GM10847 (cell line): ENCODE measurements around the gene UVSSA.

ENCODE experiments used
- POLR2A ChIP-seq: IDR thresholded peaks from 2 replicates; pipeline ENCODE4 v1.6.1; 2011; ENCODE audit not compliant: insufficient read length; ENCODE audit errors: extremely low read depth

Gene UVSSA

DNA sequence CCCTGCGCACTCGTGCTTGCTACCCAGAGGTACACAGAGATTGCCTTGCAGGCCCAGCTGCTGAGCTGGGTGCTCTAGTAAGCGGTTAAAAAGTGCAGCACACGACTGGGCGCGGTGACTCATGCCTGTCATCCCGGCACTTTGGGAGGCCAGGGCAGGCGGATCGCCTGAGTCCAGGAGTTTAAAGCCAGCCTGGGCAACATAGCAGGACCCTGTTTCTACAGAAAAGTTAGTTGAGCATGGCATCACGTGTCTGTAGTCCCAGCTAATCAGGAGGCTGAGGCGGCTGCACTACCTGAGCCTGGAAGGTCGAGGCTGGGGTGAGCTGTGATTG is 5.5 kb downstream of the UVSSA start:
- no peak for TF ChIP-seq POLR2A

DNA sequence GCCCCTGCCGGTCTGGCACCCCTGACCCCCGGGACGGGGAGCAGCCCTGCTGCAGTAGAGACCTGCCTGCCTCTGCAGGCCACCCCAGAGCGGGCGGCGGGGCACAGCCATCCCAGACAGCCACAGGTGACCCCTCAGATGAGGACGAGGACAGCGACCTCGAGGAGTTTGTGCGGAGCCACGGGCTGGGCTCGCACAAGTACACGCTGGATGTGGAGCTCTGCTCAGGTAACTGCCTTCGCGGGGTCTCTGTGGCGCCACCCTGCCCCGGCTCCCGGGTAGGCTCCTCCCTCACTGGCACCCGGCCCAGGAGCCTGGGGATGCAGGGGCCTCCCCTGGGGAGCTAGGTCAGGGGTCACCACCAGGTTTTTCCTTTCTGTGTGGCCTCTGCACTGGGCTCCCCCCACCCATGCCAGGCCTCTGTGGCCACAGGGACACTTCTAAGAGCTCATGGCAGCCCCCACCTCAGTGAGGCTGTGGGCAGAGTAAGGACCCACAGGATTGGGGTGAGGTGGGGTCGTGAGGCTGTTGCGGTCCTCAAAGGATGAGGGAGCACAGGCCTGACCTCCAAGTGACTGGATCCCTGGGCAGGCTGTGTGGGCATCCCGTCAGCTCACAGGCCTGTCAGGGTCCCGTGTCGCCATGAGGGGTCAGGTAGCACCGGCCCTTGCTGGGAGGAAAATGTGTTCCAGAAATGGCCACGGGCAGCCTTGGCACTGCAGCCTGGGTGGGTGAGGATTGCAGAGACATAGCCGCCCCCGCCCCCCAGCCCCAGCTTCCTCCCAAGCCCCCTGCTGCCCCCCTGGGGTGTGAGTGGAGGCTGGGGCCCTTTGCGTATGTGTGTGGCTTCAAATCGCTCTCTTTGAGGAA is 6.4 kb downstream of the UVSSA start:
- TF ChIP-seq POLR2A, result no peak

DNA sequence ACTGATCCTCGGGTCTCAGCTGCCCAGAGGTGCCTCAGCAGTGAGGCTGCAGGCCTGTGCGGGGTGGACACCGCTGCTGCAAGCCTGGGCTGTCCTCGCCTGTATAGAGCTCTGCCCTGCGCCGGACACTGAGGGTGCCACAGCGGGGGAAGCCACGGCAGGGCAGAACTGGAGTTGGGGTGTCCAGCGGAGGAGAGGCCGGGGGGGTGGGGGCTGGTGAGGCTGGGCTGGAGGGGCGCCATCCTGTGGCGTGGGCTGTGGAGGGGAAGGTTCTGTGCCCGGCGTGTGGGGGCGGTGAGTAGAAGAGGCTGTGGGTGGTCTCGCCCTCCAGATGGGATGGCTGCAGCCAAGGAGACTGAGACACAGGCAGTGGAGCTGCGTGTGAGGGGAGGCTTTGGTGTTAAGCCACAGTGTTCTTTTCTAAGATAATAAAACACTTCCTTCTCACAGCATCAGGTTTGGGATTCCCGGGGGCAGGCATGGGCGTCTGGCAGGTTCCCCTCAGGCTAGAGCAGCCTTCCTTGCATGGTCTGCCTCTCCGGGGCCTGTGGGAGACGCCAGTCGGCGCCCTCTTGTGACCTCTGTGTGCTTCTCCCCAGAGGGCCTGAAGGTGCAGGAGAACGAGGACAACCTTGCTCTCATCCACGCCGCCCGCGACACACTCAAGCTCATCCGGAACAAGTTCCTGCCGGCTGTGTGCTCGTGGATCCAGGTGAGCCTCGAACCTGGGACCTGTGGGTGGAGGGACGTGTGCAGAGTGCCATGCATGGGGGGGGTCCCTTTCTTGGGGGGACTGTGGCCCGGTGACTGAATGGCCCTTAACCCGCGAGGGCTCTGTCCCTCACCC is 7.4 kb downstream of the UVSSA start:
- TF ChIP-seq POLR2A, result no peak

DNA sequence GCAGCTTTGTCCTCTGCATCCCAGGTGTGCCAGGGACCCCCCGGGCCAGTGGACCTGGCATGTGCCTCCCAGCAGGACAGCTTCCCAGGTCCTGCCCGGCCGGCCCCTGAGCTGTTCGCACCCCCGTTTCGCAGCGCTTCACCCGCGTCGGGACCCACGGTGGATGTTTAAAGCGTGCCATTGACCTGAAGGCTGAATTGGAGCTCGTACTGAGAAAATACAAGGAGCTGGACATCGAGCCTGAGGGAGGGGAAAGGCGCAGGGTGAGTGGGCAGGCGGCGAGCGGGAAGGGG is 7.9 kb downstream of the UVSSA start:
- TF ChIP-seq POLR2A, result no peak

DNA sequence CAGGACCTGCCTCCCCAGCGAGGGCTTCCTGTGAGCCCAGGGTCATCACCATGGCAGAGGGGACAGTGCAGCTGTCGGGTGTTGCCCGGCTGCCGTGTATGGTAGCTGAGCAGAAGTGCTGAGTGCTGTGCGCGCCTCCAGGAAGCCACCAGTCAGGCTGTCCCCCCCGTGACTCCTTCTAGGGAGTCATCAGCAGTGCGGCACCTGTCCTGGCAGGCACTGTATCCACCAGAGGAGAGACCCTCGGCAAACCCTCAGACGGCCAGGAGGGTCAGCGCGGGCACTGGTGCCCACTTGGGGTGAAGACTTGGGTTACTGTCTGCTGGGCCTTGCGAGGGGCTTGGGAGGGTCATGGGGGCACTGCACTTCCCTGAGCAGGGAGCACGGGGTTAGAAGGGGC is 8.4 kb downstream of the UVSSA start:
- TF ChIP-seq POLR2A, result no peak

DNA sequence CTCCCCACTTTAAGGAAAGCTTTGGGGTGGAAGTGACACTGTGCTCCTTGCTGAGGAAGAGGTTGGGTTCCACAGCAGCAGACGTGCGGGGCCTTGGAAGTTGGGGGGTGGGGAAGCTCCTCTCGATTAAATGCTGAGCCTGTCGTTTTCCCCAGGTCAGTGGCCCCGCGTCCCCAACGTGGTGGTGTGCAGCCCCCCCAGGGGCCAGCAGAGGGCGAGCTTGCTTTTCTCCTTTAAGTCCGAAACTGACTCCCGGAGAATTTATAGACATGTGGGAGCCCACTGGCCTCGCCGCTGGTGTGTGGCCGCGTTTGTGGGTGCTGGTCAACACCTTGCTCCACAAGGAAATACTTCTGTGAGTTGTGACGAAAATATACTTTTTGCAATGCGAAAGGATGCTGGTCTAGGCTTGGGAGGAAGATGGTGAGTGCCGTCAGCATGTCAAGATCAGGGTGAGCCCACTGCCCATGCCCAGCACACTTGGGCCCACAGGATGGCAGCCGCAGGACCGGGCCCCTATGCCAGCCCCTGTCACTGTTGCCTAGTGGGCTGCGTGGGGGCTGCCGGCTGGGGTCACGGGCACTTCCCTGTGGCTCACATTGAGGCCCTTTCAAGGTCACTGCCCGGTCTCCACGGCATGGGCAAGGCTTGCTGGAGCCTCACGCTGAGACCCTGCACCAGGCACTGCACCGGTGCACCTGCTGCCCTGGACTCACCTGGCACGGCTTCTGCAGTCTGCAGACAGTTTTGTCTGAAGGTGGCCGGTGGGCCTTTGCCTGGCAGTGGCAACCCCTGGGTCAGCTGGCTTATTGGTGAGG is 9.4 kb downstream of the UVSSA start:
- TF ChIP-seq POLR2A, result no peak

DNA sequence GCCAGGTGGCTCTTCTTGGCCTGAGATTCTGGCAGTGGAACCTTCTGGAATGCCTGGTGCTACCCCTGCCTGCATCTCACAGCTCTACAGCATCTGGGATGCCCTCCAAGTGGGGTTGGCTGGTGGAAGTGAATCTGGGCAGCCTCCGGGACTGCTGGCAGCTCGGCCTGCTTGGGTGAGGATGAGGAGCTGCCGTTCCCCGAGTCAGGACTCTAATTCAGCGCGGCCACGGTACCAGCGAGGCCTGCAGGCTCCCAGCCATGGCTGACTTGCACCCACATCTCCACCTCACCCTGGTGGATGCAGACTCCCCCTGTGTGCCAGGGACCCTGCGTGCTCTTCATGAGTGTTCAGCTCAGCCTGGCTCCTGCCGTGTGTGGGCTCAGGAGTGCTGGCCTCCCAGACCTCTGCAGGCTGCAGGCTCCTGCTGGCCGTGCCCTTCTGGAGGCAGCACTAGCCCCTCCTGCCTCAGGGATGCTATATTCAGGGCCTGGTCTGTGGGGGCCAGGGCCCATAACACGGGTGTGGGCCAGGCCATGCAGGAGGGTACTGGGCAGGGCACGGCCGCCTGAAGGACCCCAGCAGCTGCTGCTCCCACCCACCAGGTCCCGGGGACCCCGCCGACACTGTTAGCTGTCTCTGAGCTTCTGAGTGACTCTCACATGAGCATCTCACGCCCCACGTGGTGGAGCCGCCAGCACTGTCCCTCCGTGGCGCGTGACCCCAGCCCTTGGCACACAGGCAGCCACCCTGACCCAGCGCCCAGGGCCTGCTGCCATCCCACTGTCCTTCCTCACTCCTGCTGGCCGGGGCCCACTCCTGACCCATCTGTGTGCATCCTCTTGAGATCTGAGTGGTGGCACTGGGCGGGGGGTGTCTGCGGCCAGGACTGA is 10.6 kb downstream of the UVSSA start:
- no peak for TF ChIP-seq POLR2A

DNA sequence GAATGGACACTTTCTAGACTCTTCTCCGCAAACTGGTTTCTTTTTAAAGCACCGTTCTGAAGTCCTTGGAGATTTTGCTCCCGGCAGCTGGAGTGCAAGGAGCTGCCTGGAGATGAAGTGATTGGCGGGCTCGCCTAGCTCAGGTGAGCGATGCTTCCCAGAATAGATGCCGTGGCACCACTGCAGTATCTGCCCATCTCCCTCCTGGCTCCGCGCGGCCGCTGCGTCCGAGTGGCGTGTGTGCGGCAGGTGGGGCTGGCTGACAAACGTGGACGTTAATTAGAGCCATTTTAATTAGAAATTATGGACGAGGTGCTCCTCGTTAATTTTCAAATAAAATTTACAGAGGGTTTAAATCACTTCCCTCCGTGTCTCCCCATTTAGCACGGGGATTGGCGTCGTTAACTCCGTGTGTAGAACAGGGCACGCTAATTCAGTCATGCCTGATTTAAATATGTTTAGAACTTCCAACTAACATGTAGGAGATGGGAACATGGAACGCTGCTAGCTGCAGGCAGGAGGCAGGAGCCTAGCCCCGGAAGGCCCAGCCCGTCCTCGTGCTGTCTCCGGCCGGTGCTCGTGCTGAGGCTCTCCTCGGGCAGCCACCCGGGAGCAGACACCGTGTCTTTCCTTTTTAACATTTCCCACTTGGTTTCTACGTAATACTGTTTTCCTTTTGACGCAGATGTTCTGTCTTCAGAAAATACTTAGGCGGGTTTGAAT is 11.6 kb downstream of the UVSSA start:
- no peak for TF ChIP-seq POLR2A

DNA sequence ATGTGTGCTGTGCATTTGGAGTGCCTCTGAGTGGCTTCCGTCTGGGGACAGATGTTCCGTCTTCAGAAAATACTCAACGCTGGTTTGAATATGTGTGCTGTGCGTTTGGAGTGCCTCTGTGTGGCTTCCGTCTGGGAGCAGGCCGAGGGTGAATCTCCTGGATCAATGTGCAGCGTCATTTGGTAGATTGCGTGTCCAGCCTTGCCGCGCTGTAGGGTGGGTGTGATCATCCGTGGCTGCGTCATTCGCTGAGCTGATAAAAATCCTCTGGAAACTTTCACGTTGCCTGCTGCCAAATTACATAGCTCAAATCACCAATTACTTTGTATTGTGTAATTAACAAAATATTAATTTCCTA is 12.1 kb downstream of the UVSSA start:
- no peak for TF ChIP-seq POLR2A

DNA sequence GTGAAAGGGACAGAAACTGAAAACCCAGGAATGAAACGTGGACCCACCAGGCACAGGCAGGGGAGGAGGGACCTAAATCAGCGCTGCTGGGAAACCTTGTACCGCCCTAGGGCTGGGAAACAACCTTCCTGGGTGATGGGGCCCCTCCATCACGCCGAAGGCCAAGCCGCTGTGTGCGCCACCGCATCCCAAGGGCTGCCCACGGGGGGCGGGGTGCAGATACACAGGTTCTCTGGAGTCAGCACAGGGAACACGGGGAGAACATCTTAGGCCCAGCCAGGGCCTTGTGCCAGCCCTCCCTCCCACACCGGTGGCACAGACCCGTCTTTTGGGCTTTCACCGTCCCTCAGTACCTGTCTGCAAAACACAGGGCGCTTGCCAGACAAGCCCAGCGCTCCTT is 13.0 kb downstream of the UVSSA start:
- no peak for TF ChIP-seq POLR2A

DNA sequence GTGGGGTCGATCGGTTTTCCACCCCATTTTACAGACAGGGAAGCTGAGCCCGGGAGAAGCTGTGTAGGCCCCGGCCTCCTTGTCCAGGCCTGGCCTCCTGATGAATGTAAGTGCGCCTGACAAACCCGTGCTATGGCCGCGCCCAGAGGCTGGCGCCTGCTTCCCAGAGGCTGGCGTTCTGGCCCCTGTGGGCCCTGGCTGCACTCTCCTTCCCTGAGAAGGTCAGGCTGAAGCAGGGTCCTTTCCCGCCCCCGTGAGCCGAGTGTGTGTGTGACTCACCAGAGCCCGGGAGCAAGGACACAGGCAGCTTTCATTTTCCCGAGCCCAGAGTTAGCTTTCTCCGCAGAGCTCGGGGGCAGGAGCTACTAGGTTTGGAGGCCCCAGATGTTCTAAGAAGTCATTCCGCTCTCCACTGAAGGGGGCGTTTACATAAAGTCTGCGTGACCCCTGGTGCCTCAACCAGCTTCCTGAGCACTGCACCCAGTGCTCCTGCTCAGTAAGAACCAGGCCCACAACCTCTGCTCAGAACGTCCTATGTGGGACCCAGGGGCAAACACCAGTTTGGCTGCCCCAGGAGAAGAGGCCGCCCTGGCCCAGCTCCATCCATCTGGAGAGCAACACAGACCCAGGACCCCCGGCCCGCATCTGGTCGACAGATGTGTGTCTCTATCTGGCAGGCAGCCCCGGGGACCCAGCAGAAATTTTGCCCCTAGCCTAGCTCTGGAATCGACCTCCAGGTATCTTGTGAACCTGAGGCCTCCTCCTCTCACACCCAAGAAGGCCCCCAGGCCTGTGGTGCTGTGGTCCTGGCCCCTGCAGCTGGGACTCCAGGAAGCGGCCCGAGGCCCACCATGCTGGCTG is 13.6 kb downstream of the UVSSA start:
- TF ChIP-seq POLR2A, result no peak

DNA sequence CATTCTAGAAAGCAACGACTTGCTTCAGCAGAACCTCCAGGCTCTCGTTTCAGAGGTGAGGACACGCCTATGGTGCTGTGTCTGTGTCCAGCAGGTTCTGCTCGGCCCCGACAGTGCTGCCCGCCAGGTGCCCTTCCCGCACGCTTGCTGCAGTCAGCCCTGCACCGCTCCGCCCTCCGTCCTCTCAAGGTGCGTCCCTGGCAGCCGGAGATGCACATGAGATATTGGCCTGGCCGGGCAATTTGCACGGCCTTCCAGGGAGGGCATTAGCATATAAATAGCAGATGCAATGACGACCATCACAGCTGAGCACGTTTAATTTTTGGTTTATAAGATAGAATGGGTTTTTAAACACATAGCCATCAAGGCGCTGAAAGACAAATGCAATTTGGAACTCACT is 14.4 kb downstream of the UVSSA start:
- TF ChIP-seq POLR2A, result no peak

DNA sequence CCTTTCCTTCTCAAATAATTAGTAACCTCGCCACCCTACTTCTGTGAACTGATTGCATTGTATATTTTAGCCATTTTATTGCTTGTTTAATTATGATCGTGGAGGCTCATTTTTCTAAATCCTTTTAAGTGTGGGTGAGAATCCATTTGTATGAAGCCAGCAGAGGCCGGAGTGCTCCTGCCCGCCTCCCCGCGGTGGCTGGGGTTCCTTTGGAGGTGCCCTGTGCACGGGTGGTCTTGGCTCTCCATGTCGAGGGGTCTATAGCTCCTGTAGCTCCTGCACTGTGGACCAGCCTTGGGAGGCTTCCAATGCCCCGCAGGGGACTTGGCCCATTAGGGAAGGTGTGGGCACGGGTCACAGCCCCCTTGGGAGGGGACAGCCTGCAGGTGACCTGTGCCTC is 15.0 kb downstream of the UVSSA start:
- no peak for TF ChIP-seq POLR2A
